ENCODE results near the gene INAFM2.

The INAFM2 gene

GRCh38 chr15:40307421-40308211 is 15.9 kb upstream of the INAFM2 start, which contains the start of gene PLCB2:
PLCB2 (minus strand) TSS chr15:40307935; CDS start chr15:40307672, 263 bp downstream.
- DNase-seq: peak; percentile 71

- no peak for DNase-seq
These were observed 14.1 kb upstream of the INAFM2 start for GRCh38 chr15:40309344-40309862.

GRCh38 chr15:40310001-40310959 is 13.2 kb upstream of the INAFM2 start:
- no peak for DNase-seq

DNA sequence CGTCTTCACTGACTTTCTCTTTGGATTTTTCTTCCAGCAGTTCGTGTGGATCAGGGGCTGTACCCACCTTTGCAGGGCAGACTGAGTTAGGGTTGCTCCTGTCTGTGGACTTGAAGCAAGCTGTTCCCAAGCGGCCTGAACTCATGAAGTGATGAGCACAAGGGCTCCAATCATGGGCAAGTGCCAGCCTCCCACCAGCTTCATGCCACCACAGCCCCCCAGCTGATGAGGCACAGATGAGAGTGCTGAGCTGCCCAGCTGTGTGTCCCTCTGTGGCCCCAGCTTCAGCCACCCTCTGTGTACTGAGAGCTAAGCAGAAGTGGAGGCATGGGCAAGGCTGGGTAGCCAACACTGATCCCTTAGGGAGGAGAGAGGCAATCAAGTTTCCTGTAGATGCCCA is 12.5 kb upstream of the INAFM2 start:
- DNase-seq: no peak

- no peak for DNase-seq
These were observed 10.9 kb upstream of the INAFM2 start for GRCh38 chr15:40312370-40313158.

DNA sequence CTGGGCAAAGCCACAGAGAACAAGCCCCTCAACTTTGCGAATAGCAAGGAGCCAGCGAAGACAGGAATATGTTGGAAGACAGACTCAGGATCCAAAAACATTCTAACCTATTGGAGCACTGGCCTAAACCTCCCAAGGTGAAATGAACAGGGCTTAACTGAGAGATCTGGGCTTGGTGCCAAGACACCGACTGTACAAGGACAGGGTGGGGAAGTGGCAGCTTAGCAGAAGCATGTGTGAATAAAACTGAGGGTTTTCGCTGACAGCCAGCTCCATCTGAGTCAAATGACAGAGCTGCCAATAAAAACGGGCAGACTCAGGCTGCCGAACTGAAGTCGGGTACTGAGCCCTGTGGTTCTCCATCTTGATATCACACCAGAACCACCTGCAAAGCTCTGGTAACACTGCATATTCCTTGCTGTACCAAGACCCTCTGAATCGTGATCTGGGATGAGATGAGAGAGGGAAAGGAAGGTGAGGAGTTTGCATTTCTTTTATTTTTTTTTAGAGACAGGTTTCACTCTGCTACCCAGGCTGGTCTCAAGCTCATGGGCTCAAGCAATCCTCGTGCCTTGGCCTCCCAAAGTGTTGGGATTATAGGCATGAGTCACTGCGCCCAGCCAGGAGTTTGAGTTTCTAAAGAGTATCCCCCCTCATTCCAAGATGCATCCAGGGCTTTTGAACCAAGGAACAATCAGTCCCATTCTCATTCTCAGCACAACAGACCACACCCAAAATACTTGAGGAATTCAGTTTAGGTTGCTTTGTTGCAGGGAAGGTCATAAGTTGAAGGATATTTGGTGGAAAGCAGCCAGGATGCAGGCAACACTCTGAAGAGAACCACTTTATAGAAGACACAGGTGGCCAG is 9.7 kb upstream of the INAFM2 start:
- DNase-seq: peak; percentile 42

DNA sequence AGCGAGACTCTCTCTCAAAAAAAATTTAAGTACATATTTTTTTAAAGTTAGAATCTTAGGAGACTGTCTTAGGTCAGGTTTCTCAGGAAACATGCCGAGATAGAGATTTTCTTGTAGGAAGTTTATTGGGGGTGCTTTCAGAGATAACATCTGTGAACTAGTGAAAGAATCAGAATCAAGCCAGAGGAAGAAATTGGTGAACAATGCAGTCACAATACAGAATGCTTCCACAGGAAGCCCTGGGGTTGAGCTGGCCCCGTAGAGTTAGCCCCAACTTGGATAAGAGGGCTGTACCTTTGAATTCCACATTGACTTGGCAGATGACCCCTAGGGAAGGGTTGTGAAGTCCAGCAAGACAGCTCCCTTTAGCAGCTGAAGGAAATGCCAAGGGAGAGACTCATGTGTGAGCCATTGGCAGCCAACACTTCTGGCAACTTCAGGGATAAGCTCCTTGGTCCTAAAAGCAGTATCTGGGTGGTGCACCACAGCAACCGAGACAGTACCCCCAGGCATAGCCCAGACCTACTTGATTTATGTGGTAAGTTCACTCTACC is 8.7 kb upstream of the INAFM2 start:
- DNase-seq: no peak

GRCh38 chr15:40316931-40317330 is 6.6 kb upstream of the INAFM2 start:
- no peak for DNase-seq

GRCh38 chr15:40317580-40317979 is 5.9 kb upstream of the INAFM2 start:
- no peak for DNase-seq

- no peak for DNase-seq
These were observed 3.1 kb upstream of the INAFM2 start for GRCh38 chr15:40320409-40320808.

- peak; percentile 71 for DNase-seq
These were observed 2.5 kb upstream of the INAFM2 start for GRCh38 chr15:40320931-40321371.

DNA sequence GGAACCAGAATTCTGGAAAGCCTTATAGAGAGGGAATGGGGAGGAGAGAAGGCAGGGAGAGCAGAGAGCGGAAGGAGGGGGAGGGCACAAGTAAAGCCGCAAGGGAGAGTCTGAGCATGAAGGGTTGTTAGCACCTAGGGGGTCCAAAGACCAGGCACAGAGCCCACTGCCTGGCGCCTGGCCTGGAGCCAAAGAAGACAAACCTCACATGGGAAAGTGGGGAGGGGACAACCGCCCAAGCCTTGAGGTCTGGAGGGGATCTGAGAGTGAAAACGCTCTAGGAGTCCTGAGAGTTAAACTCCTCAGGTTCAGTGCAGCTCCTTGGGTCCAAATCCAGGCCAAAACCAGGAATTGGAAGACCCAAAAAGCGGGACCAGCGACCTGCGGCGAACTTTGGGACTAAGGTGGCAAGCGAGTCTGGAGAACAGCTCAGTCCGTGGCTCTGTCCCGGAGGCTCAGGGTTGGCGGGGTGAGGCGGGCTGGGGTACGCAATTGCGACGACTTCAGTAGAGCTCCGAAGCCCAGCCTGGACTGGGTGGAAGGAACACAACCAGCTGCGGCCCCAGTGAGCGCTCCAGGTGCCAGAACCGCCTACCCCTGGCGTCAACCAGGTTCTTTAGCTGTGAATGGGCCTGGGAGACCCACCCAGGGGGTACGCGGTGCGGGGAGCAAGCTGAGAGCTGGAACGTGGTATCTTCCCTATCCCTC is 807 bp upstream of the INAFM2 start:
- DNase-seq: peak; percentile 56

- no peak for DNase-seq
These were observed 753 bp downstream of the INAFM2 start for GRCh38 chr15:40323953-40324937.

- no peak for DNase-seq
These were observed 1.7 kb downstream of the INAFM2 start for GRCh38 chr15:40325188-40325587.

DNA sequence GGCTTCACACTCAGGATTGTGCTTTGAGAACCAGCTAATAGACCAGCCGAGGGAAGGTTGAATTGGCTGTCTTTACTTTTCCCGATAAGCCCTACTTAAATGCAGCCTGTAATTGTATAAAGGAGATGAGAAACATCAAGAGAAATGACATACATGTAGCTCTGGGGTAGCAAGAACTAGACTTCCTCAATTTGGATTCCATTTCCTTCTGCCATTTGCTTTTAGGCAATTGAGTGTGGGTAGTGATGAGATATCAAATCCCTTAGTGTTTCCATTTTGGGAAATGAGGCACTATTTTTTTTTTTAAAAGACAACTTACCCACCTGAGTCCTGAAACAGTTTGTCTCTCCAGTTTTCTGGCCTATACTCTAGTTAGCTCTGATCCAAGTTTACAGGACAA is 2.2 kb downstream of the INAFM2 start:
- DNase-seq: no peak

DNA sequence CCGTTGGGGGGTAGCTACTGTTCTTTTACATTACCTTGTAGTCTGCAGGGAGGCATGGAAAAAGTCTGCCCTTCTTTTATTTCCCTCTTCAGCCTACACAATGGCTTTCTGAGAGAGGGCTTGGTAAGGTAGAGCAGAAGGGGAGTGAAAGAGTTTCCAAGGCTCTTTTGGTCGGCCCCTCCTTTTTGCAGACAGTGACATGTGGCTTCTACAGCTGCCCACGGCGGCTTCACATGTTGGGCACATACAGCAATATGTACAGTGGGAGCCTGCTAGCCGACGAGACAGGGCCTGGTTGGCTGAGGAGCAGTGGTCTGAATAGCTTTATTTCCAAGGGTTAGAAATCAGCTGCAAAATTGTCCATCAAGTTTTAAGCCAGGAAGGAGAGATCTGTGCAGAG is 4.0 kb downstream of the INAFM2 start:
- no peak for DNase-seq

GRCh38 chr15:40328176-40328575 is 4.7 kb downstream of the INAFM2 start:
- DNase-seq: no peak

- no peak for DNase-seq
These were observed 5.3 kb downstream of the INAFM2 start for GRCh38 chr15:40328751-40329150.

GRCh38 chr15:40329804-40330203 is 6.3 kb downstream of the INAFM2 start:
- DNase-seq: no peak

Data from NCI-H446 treated with DMSO at 0.1 percent for 48 hours (cell line).